GM21367 (cell line): ENCODE data around the gene TBC1D9.
"Not testable (repeated sequence)": the region's sequence is repeated elsewhere in the genome, so short reads cannot be mapped to it uniquely, and the experiment has no call there.

Experiments used
- ATAC-seq: cut with Tn5 transposase; IDR thresholded peaks from one replicate; pipeline ENCODE4 v1.9.1; 2021; ENCODE audit not compliant: unreplicated experiment

Gene TBC1D9

GRCh38 chr4:140754918-140755773 lies 1.0 kb downstream of the TBC1D9 start:
- no peak for ATAC-seq

GRCh38 chr4:140753329-140753728 lies 2.9 kb downstream of the TBC1D9 start:
- no peak for ATAC-seq

GRCh38 chr4:140752291-140753068 lies 3.7 kb downstream of the TBC1D9 start:
- no peak for ATAC-seq

GRCh38 chr4:140750470-140750869 lies 5.7 kb downstream of the TBC1D9 start:
- no peak for ATAC-seq

- no peak for ATAC-seq
Measured at GRCh38 chr4:140748171-140748570, 8.0 kb downstream of the TBC1D9 start.

GRCh38 chr4:140746546-140746945 lies 9.6 kb downstream of the TBC1D9 start:
- ATAC-seq: not testable (repeated sequence)

GRCh38 chr4:140744421-140744820 lies 11.8 kb downstream of the TBC1D9 start:
- no peak for ATAC-seq

GRCh38 chr4:140743194-140743931 lies 12.8 kb downstream of the TBC1D9 start:
- peak; percentile 68 for ATAC-seq

GRCh38 chr4:140742838-140743193 lies 13.4 kb downstream of the TBC1D9 start:
- peak; percentile 10 for ATAC-seq

- no peak for ATAC-seq
Measured at GRCh38 chr4:140740906-140741670, 15.1 kb downstream of the TBC1D9 start.

GRCh38 chr4:140740422-140740821 lies 15.8 kb downstream of the TBC1D9 start:
- no peak for ATAC-seq

- no peak for ATAC-seq
Measured at GRCh38 chr4:140739971-140740370, 16.2 kb downstream of the TBC1D9 start.

- ATAC-seq: no peak
Measured at GRCh38 chr4:140738139-140738538, 18.0 kb downstream of the TBC1D9 start.

- no peak for ATAC-seq
Measured at GRCh38 chr4:140736669-140737343, 19.4 kb downstream of the TBC1D9 start.

- no peak for ATAC-seq
Measured at GRCh38 chr4:140735779-140736391, 20.3 kb downstream of the TBC1D9 start.

GRCh38 chr4:140735317-140735716 lies 20.9 kb downstream of the TBC1D9 start:
- ATAC-seq: no peak

GRCh38 chr4:140732780-140733179 lies 23.4 kb downstream of the TBC1D9 start:
- ATAC-seq: no peak

- ATAC-seq: no peak
Measured at GRCh38 chr4:140729344-140730049, 26.7 kb downstream of the TBC1D9 start.
